ENCODE measurements around the gene EYS.

Gene EYS

DNA sequence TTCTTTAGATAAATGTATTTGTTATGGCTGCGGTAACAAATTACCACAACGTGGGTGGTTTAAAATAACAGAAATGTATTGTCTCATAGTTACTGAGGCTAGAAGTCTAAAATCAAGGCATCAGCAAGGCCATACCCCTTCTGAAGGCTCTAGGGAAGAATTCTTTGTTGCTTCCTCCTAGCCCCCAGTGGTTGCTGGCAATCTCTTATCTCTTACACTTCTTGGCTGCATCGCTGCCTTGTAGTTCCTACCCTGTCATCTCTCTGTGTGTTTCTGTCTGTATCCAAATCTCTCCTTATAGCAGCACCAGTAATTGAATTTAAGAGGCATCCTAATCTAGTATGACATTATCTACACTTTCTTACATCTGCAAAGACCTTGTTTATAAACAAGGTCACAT, 1536.7 kb downstream of the EYS start:
- TF ChIP-seq, protein P1, sequence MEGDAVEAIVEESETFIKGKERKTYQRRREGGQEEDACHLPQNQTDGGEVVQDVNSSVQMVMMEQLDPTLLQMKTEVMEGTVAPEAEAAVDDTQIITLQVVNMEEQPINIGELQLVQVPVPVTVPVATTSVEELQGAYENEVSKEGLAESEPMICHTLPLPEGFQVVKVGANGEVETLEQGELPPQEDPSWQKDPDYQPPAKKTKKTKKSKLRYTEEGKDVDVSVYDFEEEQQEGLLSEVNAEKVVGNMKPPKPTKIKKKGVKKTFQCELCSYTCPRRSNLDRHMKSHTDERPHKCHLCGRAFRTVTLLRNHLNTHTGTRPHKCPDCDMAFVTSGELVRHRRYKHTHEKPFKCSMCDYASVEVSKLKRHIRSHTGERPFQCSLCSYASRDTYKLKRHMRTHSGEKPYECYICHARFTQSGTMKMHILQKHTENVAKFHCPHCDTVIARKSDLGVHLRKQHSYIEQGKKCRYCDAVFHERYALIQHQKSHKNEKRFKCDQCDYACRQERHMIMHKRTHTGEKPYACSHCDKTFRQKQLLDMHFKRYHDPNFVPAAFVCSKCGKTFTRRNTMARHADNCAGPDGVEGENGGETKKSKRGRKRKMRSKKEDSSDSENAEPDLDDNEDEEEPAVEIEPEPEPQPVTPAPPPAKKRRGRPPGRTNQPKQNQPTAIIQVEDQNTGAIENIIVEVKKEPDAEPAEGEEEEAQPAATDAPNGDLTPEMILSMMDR (IDR thresholded peaks at IDR 0.05; ENCODE audit: insufficient read depth, low read depth, low read length, missing control alignments), result no peak
- no peak overlapping the region for H3K4me3 ChIP-seq (ENCODE audit: low read depth, low read length)
- DNase-seq (ENCODE audit: low read depth), result no peak

DNA sequence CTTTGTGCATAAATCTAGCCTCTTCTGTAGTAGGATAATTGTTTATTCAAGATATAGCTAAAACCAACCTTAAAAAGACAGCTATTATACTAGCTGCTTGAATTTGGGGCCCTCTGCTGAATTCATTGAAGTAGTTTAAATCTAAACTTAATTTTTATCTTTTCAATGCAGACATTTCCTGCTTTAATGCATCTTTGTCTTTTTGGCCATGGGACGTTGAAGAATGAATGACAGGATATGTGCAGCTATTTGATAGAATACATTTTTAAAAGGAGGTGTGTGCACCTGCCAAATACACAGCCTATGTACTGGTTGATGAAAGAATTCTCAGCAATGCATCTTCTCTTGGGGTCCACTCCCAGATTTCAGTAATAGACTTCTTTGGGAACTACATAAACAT, 1546.5 kb downstream of the EYS start:
- DNase-seq (ENCODE audit: low read depth), result no peak
- no peak overlapping the region for H3K4me3 ChIP-seq (ENCODE audit: low read depth, low read length)
- TF ChIP-seq, protein P1 (IDR thresholded peaks at IDR 0.05; ENCODE audit: insufficient read depth, low read depth, low read length, missing control alignments), result no peak

- no peak overlapping the region for H3K4me3 ChIP-seq (ENCODE audit: low read depth, low read length)
- TF ChIP-seq, protein P1 (IDR thresholded peaks at IDR 0.05; ENCODE audit: insufficient read depth, low read depth, low read length, missing control alignments), result no peak
- no peak for DNase-seq (ENCODE audit: low read depth)
Observed at GRCh38 chr6:64155063-64155462, 1552.0 kb downstream of the EYS start.

DNA sequence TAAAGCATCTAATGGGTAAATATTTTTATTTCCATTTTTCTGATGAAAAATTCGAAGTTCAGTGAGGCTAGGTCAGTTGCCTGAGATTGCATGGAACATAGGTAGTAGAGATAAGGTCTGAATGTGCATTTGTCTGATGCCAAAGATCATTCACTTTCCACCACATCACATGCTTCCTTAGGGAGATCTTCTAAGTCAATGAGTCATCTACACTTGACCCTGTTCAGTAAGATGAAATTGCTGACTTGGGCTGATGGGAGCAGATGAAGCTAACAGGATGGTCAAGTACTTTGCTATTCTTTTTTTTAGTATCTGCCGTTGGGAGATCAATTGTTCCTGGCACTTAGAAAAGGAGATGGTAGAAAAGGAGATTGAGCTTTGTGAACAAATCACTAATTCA, 1560.2 kb downstream of the EYS start:
- no peak overlapping the region for H3K4me3 ChIP-seq (ENCODE audit: low read depth, low read length)
- TF ChIP-seq, protein P1 (IDR thresholded peaks at IDR 0.05; ENCODE audit: insufficient read depth, low read depth, low read length, missing control alignments), result no peak
- no peak for DNase-seq (ENCODE audit: low read depth)

DNA sequence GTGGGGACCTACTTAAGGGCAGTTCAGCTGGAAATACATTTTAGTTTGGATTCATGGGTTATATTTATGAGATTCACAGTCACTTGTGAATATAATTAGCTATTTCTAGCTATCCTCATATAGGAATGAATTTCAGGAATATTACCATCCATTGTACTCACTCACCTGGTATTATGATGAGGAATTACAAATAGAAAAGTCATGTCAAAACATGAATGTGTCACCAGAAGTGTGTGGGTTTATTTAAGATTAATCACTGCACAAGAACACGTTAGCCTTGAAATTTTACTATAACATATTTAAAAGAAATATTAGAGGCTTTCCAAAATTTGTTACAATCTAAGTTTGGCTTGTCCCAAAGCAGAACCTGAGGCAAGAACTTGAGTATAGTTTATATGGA, 1560.9 kb downstream of the EYS start:
- TF ChIP-seq, protein P1 (IDR thresholded peaks at IDR 0.05; ENCODE audit: insufficient read depth, low read depth, low read length, missing control alignments), result no peak
- no peak for DNase-seq (ENCODE audit: low read depth)
- no peak overlapping the region for H3K4me3 ChIP-seq (ENCODE audit: low read depth, low read length)

DNA sequence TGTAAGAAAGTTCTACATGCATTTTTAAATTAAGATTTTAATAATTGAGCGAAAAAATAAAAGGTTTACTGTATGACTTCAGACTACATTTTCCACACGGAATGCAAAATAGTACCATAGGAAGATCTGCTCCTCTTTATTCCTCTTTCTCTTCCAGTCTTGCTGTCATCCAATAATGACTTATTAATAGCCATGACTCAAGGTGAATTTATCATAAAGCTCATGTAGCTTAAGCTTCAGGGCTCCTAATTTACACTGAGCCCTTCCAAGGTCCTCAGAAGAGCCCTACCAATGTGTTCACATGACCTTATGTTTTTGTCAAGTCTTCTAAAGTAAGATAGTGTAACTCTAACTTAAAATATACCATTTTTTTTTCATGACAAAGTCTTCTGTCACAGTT, 1561.4 kb downstream of the EYS start:
- DNase-seq (ENCODE audit: low read depth), result no peak
- no peak overlapping the region for H3K4me3 ChIP-seq (ENCODE audit: low read depth, low read length)
- TF ChIP-seq, protein P1 (IDR thresholded peaks at IDR 0.05; ENCODE audit: insufficient read depth, low read depth, low read length, missing control alignments), result no peak

GRCh38 chr6:64143101-64143500, 1563.9 kb downstream of the EYS start:
- H3K4me3 ChIP-seq (ENCODE audit: low read depth, low read length), result no peak overlapping the region
- TF ChIP-seq, protein P1 (IDR thresholded peaks at IDR 0.05; ENCODE audit: insufficient read depth, low read depth, low read length, missing control alignments), result no peak
- no peak for DNase-seq (ENCODE audit: low read depth)
